Liver (tissue), 9 donors: ENCODE data around the gene CATSPERZ. TPM values are rescaled to one million over a fixed set of nuclear protein-coding genes. Genes with fewer than 3 reads are reported as not detected.

Source experiments
- DNase-seq: peaks from one replicate; pipeline ENCODE4 v3.0.0-alpha.2; 2017; ENCODE audit warnings: low spot score
- H3K27ac ChIP-seq, 2 donors: one replicate each; pipeline ENCODE4 v1.7.0; 2013; ENCODE audit warnings: inconsistent platforms in 2 of 2, low read length in 2 of 2, control low read depth in 1 of 2, low read depth in 1 of 2, mild to moderate bottlenecking in 1 of 2
- H3K27me3 ChIP-seq, 4 donors: one replicate each; pipeline versions ENCODE4 v1.6.1 to v1.7.0; 2013; ENCODE audit warnings: low read length in 3 of 4, inconsistent platforms in 1 of 4, mild to moderate bottlenecking in 1 of 4, moderate library complexity in 1 of 4; ENCODE audit not compliant: control insufficient read depth in 4 of 4, insufficient read depth in 4 of 4
- H3K36me3 ChIP-seq, 4 donors: one replicate each; pipeline versions ENCODE4 v1.6.1 to v1.7.0; 2013; ENCODE audit warnings: low read length in 3 of 4, mild to moderate bottlenecking in 3 of 4, low read depth in 1 of 4, moderate library complexity in 1 of 4; ENCODE audit not compliant: control insufficient read depth in 4 of 4, insufficient read depth in 3 of 4
- H3K4me1 ChIP-seq, 4 donors: one replicate each; pipeline versions ENCODE4 v1.6.1 to v1.7.0; 2013; ENCODE audit warnings: low read length in 3 of 4, mild to moderate bottlenecking in 3 of 4, moderate library complexity in 1 of 4; ENCODE audit not compliant: control insufficient read depth in 4 of 4, insufficient read depth in 4 of 4
- H3K4me3 ChIP-seq, 3 donors: one replicate each; pipeline versions ENCODE4 v1.6.1 to v1.7.0; 2013; ENCODE audit warnings: low read length in 3 of 3, control low read depth in 1 of 3, low read depth in 1 of 3, mild to moderate bottlenecking in 1 of 3
- H3K9ac ChIP-seq, 2 donors: one replicate each; pipeline ENCODE4 v1.7.0; 2013; ENCODE audit warnings: low read length in 2 of 2, mild to moderate bottlenecking in 2 of 2, moderate library complexity in 2 of 2, control low read depth in 1 of 2, low read depth in 1 of 2
- H3K9me3 ChIP-seq, 4 donors: one replicate each; pipeline versions ENCODE4 v1.6.1 to v1.7.0; 2013; ENCODE audit warnings: low read length in 3 of 4; ENCODE audit not compliant: control insufficient read depth in 4 of 4
- EGR1 ChIP-seq, 2 donors: IDR thresholded peaks; 2 replicates each; pipeline ENCODE4 v1.6.1; 2016 to 2018; ENCODE audit warnings: antibody characterized with exemption in 2 of 2, low read depth in 2 of 2
- FOXA1 ChIP-seq: IDR thresholded peaks from 2 replicates; pipeline ENCODE4 v1.6.1; 2016; ENCODE audit warnings: antibody characterized with exemption
- GABPA ChIP-seq, 2 donors: IDR thresholded peaks in 1 of 2; conservative IDR thresholded peaks in 1 of 2; 2 replicates each; pipeline ENCODE4 v1.6.1; 2016; ENCODE audit warnings: antibody characterized with exemption in 2 of 2, mild to moderate bottlenecking in 1 of 2, moderate library complexity in 1 of 2
- HNF4A ChIP-seq, 2 donors: conservative IDR thresholded peaks; 2 replicates each; pipeline ENCODE4 v1.6.1; 2016; ENCODE audit warnings: antibody characterized with exemption in 2 of 2, mild to moderate bottlenecking in 2 of 2
- HNF4G ChIP-seq: IDR thresholded peaks from 2 replicates; pipeline ENCODE4 v1.6.1; 2016; ENCODE audit warnings: antibody characterized with exemption
- NR2F2 ChIP-seq: IDR thresholded peaks from 2 replicates; pipeline ENCODE4 v1.6.1; 2016; ENCODE audit warnings: antibody characterized with exemption
- RAD21 ChIP-seq, 2 donors: IDR thresholded peaks; 2 replicates each; pipeline ENCODE4 v1.6.1; 2016; ENCODE audit warnings: antibody characterized with exemption in 2 of 2, mild to moderate bottlenecking in 2 of 2
- RXRA ChIP-seq, 2 donors: IDR thresholded peaks; 2 replicates each; pipeline ENCODE4 v1.6.1; 2017 to 2018; ENCODE audit warnings: antibody characterized with exemption in 2 of 2, mild to moderate bottlenecking in 1 of 2
- SP1 ChIP-seq: IDR thresholded peaks from 2 replicates; pipeline ENCODE4 v1.6.1; 2018; ENCODE audit warnings: antibody characterized with exemption, mild to moderate bottlenecking
- TAF1 ChIP-seq: conservative IDR thresholded peaks from 2 replicates; pipeline ENCODE4 v1.6.1; 2016; ENCODE audit warnings: antibody characterized with exemption, mild to moderate bottlenecking
- YY1 ChIP-seq: IDR thresholded peaks from 2 replicates; pipeline ENCODE4 v1.6.1; 2016; ENCODE audit warnings: antibody characterized with exemption, mild to moderate bottlenecking
- WGBS: extraction: QIAGEN DNeasy Blood & Tissue Kit; methylation state at CpG from one replicate; pipeline ENCODE4 v1.1.7; 2013; 5-methylcytosine and 5-hydroxymethylcytosine counted together
- polyA plus RNA-seq, 2 donors: library from polyadenylated mRNA; stranded (reverse) in 1 of 2; unstranded in 1 of 2; fragments of 200-250 nt in 1 of 2; fragments of >200 nt in 1 of 2; fragmentation: Nextera tagmentation in 1 of 2; extraction: Ambion mirVana in 1 of 2; gene quantifications; one replicate each; pipeline versions ENCODE4 v1.2.1 to v1.2.3, GENCODE V29; 2013 to 2015
- total RNA-seq, 2 donors: library from RNA; depleted of rRNA; stranded (reverse); fragments of >200 nt; gene quantifications; one replicate each; pipeline ENCODE4 v1.2.3, GENCODE V29; 2014
- TF ChIP-seq, protein P1 (sequence below): IDR thresholded peaks from 2 replicates; pipeline ENCODE4 v1.6.1; 2016; ENCODE audit warnings: antibody characterized with exemption
- TF ChIP-seq, protein P2 (sequence below): IDR thresholded peaks from 2 replicates; pipeline ENCODE4 v1.6.1; 2016; ENCODE audit warnings: antibody characterized with exemption
- TF ChIP-seq, protein P3 (sequence below): IDR thresholded peaks from 2 replicates; pipeline ENCODE4 v1.6.1; 2016; ENCODE audit warnings: antibody characterized with exemption, mild to moderate bottlenecking
- TF ChIP-seq, protein P4 (sequence below): IDR thresholded peaks from 2 replicates; pipeline ENCODE4 v1.6.1; 2016; ENCODE audit warnings: antibody characterized with exemption
- donor health status: healthy.
- donor health status: healthy.
- donor health status: healthy.
- donor health status: healthy.
- donor health status: healthy.

CATSPERZ gene
- total and polyA plus RNA-seq, 4 donors: 0.42 TPM; not detected in 3

DNA sequence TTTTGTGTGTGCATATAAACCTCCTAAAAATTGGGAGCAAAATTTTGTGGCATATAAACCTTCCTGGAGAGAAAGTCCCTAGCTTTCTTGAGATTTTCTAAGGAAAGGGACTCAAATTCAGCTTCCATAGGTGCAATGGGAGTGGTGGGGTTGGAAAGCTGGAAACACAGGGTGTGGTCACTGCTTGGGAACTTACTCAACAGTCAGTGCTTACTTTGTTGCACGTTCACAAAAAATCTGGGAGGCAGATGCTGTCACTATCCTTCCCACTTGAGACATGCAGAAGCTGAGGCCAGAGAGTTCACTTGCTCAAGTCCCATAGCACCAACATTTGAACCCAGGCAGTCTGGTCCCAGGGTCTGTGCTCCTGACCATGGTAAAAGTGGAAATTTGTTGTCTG, 3.9 kb upstream of the CATSPERZ start:
- H3K4me3 ChIP-seq: no peak overlapping the region
- TF ChIP-seq TAF1: no peak
- no peak for TF ChIP-seq GABPA (IDR thresholded peaks at IDR 0.05 in 1 of 2, conservative IDR thresholded peaks at IDR 0.05 in 1 of 2)
- no peak for TF ChIP-seq FOXA1
- TF ChIP-seq HNF4A (conservative IDR thresholded peaks at IDR 0.05): no peak
- 57% methylated on average over 1 of the region's 1 CpG for WGBS
- H3K36me3 ChIP-seq: no peaks in the 10 kb centered on the region
- no peak for DNase-seq
- no peak overlapping the region for H3K9ac ChIP-seq
- H3K27ac ChIP-seq: no peak overlapping the region
- peaks cover 19 to 40% (median 19%) of the 10 kb centered on the region in 4 donors for H3K4me1 ChIP-seq
- peaks cover 4 to 24% (median 9%) of the 10 kb centered on the region in 4 donors for H3K27me3 ChIP-seq
- H3K9me3 ChIP-seq: no peaks in the 10 kb centered on the region

DNA sequence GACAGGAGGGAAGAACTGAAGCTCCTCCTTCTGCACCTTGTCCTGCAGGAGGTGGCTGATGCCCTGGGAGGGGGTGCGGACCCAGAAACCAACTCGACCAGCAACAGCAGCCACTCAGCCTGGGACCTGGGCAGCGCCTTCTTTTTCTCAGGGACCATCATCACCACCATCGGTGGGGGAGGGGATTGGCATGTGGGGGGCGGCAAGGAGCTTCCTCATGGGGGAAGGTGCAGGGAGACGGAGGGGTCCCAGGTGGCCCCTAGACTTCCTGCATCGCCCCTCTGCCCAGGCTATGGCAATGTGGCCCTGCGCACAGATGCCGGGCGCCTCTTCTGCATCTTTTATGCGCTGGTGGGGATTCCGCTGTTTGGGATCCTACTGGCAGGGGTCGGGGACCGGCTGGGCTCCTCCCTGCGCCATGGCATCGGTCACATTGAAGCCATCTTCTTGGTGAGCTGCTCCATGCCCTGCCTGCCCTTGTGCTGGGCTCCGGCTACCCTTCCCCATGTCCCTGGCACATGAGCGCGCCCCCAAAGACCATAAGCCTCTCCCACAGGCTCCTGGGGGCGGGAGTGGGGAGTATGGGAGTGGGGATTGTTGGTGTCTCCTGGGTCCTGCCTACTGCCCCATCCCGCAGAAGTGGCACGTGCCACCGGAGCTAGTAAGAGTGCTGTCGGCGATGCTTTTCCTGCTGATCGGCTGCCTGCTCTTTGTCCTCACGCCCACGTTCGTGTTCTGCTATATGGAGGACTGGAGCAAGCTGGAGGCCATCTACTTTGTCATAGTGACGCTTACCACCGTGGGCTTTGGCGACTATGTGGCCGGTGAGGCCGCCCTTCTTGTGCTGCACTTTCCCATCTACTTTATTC, 3.1 kb upstream of the CATSPERZ start:
- peaks cover 4 to 24% (median 9%) of the 10 kb centered on the region in 4 donors for H3K27me3 ChIP-seq
- peaks cover 11 to 32% (median 17%) of the 10 kb centered on the region in 4 donors for H3K4me1 ChIP-seq
- DNase-seq: no peak
- H3K9me3 ChIP-seq: no peaks in the 10 kb centered on the region
- H3K4me3 ChIP-seq: no peak overlapping the region
- whole genome bisulfite sequencing: 13% methylated on average over 34 of the region's 34 CpGs
- no peak overlapping the region for H3K9ac ChIP-seq
- H3K36me3 ChIP-seq: no peaks in the 10 kb centered on the region
- H3K27ac ChIP-seq: no peak overlapping the region
- TF ChIP-seq NR2F2: no peak
- no peak for TF ChIP-seq YY1
- TF ChIP-seq, protein P1, sequence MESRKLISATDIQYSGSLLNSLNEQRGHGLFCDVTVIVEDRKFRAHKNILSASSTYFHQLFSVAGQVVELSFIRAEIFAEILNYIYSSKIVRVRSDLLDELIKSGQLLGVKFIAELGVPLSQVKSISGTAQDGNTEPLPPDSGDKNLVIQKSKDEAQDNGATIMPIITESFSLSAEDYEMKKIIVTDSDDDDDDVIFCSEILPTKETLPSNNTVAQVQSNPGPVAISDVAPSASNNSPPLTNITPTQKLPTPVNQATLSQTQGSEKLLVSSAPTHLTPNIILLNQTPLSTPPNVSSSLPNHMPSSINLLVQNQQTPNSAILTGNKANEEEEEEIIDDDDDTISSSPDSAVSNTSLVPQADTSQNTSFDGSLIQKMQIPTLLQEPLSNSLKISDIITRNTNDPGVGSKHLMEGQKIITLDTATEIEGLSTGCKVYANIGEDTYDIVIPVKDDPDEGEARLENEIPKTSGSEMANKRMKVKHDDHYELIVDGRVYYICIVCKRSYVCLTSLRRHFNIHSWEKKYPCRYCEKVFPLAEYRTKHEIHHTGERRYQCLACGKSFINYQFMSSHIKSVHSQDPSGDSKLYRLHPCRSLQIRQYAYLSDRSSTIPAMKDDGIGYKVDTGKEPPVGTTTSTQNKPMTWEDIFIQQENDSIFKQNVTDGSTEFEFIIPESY: no peak
- TF ChIP-seq, protein P2, sequence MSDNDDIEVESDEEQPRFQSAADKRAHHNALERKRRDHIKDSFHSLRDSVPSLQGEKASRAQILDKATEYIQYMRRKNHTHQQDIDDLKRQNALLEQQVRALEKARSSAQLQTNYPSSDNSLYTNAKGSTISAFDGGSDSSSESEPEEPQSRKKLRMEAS: no peak
- TF ChIP-seq RAD21 (IDR thresholded peaks at IDR 0.05): no peak
- no peak for TF ChIP-seq GABPA (IDR thresholded peaks at IDR 0.05 in 1 of 2, conservative IDR thresholded peaks at IDR 0.05 in 1 of 2)
- TF ChIP-seq, protein P3, sequence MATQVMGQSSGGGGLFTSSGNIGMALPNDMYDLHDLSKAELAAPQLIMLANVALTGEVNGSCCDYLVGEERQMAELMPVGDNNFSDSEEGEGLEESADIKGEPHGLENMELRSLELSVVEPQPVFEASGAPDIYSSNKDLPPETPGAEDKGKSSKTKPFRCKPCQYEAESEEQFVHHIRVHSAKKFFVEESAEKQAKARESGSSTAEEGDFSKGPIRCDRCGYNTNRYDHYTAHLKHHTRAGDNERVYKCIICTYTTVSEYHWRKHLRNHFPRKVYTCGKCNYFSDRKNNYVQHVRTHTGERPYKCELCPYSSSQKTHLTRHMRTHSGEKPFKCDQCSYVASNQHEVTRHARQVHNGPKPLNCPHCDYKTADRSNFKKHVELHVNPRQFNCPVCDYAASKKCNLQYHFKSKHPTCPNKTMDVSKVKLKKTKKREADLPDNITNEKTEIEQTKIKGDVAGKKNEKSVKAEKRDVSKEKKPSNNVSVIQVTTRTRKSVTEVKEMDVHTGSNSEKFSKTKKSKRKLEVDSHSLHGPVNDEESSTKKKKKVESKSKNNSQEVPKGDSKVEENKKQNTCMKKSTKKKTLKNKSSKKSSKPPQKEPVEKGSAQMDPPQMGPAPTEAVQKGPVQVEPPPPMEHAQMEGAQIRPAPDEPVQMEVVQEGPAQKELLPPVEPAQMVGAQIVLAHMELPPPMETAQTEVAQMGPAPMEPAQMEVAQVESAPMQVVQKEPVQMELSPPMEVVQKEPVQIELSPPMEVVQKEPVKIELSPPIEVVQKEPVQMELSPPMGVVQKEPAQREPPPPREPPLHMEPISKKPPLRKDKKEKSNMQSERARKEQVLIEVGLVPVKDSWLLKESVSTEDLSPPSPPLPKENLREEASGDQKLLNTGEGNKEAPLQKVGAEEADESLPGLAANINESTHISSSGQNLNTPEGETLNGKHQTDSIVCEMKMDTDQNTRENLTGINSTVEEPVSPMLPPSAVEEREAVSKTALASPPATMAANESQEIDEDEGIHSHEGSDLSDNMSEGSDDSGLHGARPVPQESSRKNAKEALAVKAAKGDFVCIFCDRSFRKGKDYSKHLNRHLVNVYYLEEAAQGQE: no peak
- TF ChIP-seq, protein P4, sequence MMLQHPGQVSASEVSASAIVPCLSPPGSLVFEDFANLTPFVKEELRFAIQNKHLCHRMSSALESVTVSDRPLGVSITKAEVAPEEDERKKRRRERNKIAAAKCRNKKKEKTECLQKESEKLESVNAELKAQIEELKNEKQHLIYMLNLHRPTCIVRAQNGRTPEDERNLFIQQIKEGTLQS: no peak
- TF ChIP-seq TAF1: no peak
- no peak for TF ChIP-seq RXRA (IDR thresholded peaks at IDR 0.05)
- TF ChIP-seq FOXA1: no peak
- TF ChIP-seq HNF4G: no peak
- TF ChIP-seq EGR1 (IDR thresholded peaks at IDR 0.05; ENCODE audit: low read depth in 2 of 2): no peak
- TF ChIP-seq HNF4A (conservative IDR thresholded peaks at IDR 0.05): no peak
- no peak for TF ChIP-seq SP1
